ENCODE results near the gene PLET1.

PLET1 gene

DNA sequence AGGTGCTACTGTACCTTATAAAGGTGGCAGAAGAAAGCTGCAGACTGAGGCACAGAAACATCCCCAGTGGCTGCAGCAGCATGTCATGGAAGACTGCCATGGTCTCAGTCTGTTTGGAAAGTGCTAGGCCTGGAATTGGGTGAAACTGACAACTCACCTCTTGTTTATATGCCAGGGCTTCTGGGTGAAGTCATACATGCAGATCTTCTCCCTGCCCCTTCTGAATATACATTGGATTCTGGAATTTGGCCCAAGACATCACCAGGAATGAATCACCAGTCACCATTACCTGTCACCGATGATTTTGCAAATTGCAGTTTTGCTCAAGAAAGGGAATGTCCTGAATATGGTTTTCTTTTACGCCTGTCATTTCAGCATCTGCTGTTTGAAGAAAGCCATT, at the start of gene PLET1:
Gene PLET1, minus strand, starts transcription at position 371 of the 400 bp plus-strand sequence. Its CDS starts 271 bp downstream, at position 100.
- no peak for DNase-seq (ENCODE audit: low read depth, low spot score)
- H3K27ac ChIP-seq = no peak within 1 kb of the TSS
- H3K9me3 ChIP-seq (ENCODE audit: low read depth, low read length) = no peaks in the 10 kb centered on the region
- H3K36me3 ChIP-seq (ENCODE audit: insufficient read depth, low read length) = no peaks in the 10 kb centered on the region
- H3K4me3 ChIP-seq = no peak within 1 kb of the TSS
- no peak within 1 kb of the TSS for H3K9ac ChIP-seq (ENCODE audit: insufficient read length)
- no peak for TF ChIP-seq EZH2 (IDR thresholded peaks at IDR 0.05)
- TF ChIP-seq POLR2AphosphoS5 (IDR thresholded peaks at IDR 0.05; ENCODE audit: borderline replicate concordance, low read depth, low read length) = no peak
- TF ChIP-seq FOXP2 (optimal IDR thresholded peaks at IDR 0.05; ENCODE audit: control extremely low read depth, extremely low read length, insufficient read depth) = no peak

- Histone ChIP-seq H3K9ac (ENCODE audit: insufficient read length) (no peak overlapping the region), H3K27ac (no peak overlapping the region), H3K36me3 (ENCODE audit: insufficient read depth, low read length) (no peaks in the 10 kb centered on the region), H3K9me3 (ENCODE audit: low read depth, low read length) (no peaks in the 10 kb centered on the region), H3K4me3 (no peak overlapping the region)
- DNase-seq (ENCODE audit: low read depth, low spot score) = no peak
- TF ChIP-seq EZH2 (IDR thresholded peaks at IDR 0.05) (no peak), POLR2AphosphoS5 (IDR thresholded peaks at IDR 0.05; ENCODE audit: borderline replicate concordance, low read depth, low read length) (no peak)
Observed at GRCh38 chr11:112310419-112310818, 49.8 kb upstream of the PLET1 start.

DNA sequence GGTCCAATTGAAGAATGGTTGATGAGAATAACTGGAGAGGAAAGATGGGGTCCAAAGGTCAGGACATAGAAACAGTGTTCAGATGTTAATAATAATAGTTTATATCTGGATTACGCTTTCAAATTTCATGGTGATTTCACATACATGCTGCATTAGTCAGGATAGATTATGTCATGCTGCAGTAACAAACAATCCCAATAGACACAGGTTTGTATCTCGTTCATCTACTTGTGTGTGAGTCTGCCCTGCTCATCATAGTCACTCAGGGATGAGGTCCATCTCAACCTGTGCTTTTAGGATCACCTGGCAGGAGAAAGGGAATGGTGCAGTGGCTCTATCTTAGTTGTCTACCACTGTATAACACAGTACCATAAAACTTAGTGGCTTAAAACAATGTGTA, 48.0 kb upstream of the PLET1 start:
- Histone ChIP-seq H3K9ac (ENCODE audit: insufficient read length) (no peak overlapping the region), H3K4me3 (no peak overlapping the region), H3K9me3 (ENCODE audit: low read depth, low read length) (no peaks in the 10 kb centered on the region), H3K36me3 (ENCODE audit: insufficient read depth, low read length) (no peaks in the 10 kb centered on the region), H3K27ac (no peak overlapping the region)
- TF ChIP-seq FOXP2 (optimal IDR thresholded peaks at IDR 0.05; ENCODE audit: control extremely low read depth, extremely low read length, insufficient read depth) = no peak
- DNase-seq (ENCODE audit: low read depth, low spot score) = no peak

GRCh38 chr11:112307616-112308015, 47.0 kb upstream of the PLET1 start:
- Histone ChIP-seq H3K9ac (ENCODE audit: insufficient read length) (no peak overlapping the region), H3K9me3 (ENCODE audit: low read depth, low read length) (no peaks in the 10 kb centered on the region), H3K27ac (no peak overlapping the region), H3K4me3 (no peak overlapping the region), H3K36me3 (ENCODE audit: insufficient read depth, low read length) (no peaks in the 10 kb centered on the region)
- DNase-seq (ENCODE audit: low read depth, low spot score) = no peak
- TF ChIP-seq POLR2AphosphoS5 (IDR thresholded peaks at IDR 0.05; ENCODE audit: borderline replicate concordance, low read depth, low read length) (no peak), EZH2 (IDR thresholded peaks at IDR 0.05) (no peak), FOXP2 (optimal IDR thresholded peaks at IDR 0.05; ENCODE audit: control extremely low read depth, extremely low read length, insufficient read depth) (no peak)

DNA sequence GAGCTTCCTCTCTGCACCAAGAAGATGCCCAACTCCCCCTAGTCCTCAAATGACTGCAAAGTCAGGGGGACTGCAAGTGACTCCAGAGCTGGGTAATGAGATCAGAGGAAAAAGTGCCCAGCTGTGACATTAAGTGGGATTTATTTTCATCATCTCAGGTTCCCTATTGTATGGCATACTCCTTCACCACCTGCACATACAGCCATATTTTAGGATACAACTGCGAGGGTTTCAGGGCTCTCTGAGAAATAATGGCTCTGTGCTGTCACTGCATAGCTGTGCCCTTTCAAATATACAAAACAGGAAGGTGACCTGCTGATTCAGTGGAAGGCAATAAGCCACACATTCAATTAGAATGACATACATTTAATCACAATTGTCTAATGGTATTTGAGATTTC, 45.6 kb upstream of the PLET1 start:
- Histone ChIP-seq H3K9ac (ENCODE audit: insufficient read length) (no peak overlapping the region), H3K9me3 (ENCODE audit: low read depth, low read length) (no peaks in the 10 kb centered on the region), H3K36me3 (ENCODE audit: insufficient read depth, low read length) (no peaks in the 10 kb centered on the region), H3K4me3 (no peak overlapping the region), H3K27ac (no peak overlapping the region)
- TF ChIP-seq FOXP2 (optimal IDR thresholded peaks at IDR 0.05; ENCODE audit: control extremely low read depth, extremely low read length, insufficient read depth) (no peak), EZH2 (IDR thresholded peaks at IDR 0.05) (no peak), POLR2AphosphoS5 (IDR thresholded peaks at IDR 0.05; ENCODE audit: borderline replicate concordance, low read depth, low read length) (no peak)
- no peak for DNase-seq (ENCODE audit: low read depth, low spot score)

- TF ChIP-seq FOXP2 (optimal IDR thresholded peaks at IDR 0.05; ENCODE audit: control extremely low read depth, extremely low read length, insufficient read depth) = no peak
- TF ChIP-seq POLR2AphosphoS5 (IDR thresholded peaks at IDR 0.05; ENCODE audit: borderline replicate concordance, low read depth, low read length) = no peak
- no peak for TF ChIP-seq EZH2 (IDR thresholded peaks at IDR 0.05)
- Histone ChIP-seq H3K4me3 (no peak overlapping the region), H3K27ac (no peak overlapping the region), H3K36me3 (ENCODE audit: insufficient read depth, low read length) (no peaks in the 10 kb centered on the region), H3K9me3 (ENCODE audit: low read depth, low read length) (no peaks in the 10 kb centered on the region), H3K9ac (ENCODE audit: insufficient read length) (no peak overlapping the region)
- DNase-seq (ENCODE audit: low read depth, low spot score) = no peak
Observed at GRCh38 chr11:112304914-112305313, 44.3 kb upstream of the PLET1 start.

DNA sequence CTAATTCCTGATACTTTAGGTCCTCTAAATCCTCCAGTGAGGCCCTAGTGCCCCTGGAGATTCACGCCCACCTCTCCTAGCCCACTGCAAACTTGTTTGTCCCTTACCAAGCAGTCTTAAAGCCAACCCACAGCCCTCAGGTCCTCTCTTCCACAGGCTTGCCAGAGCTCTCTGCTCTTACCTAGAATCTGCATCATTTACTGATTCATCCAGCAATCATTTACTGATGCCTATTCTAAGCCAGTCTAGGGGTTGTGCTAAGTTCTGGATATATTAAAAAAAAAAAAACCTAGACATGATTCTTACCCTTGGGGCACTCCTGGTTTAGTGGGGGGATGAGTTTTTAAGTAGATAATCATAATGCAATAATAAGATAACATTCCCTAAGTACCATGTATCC, 43.0 kb upstream of the PLET1 start:
- no peak overlapping the region for H3K27ac ChIP-seq
- H3K4me3 ChIP-seq = no peak overlapping the region
- no peaks in the 10 kb centered on the region for H3K36me3 ChIP-seq (ENCODE audit: insufficient read depth, low read length)
- TF ChIP-seq EZH2 (IDR thresholded peaks at IDR 0.05) (no peak), POLR2AphosphoS5 (IDR thresholded peaks at IDR 0.05; ENCODE audit: borderline replicate concordance, low read depth, low read length) (no peak), FOXP2 (optimal IDR thresholded peaks at IDR 0.05; ENCODE audit: control extremely low read depth, extremely low read length, insufficient read depth) (no peak)
- no peaks in the 10 kb centered on the region for H3K9me3 ChIP-seq (ENCODE audit: low read depth, low read length)
- no peak for DNase-seq (ENCODE audit: low read depth, low spot score)
- no peak overlapping the region for H3K9ac ChIP-seq (ENCODE audit: insufficient read length)

- Histone ChIP-seq H3K27ac (peak overlapping the region; percentile 92), H3K9me3 (ENCODE audit: low read depth, low read length) (no peaks in the 10 kb centered on the region), H3K9ac (ENCODE audit: insufficient read length) (peak overlapping the region; percentile 67), H3K36me3 (ENCODE audit: insufficient read depth, low read length) (0 out of 2 replicates have a peak, but pooled peaks cover 6% of the 10 kb centered on the region), H3K4me3 (peak overlapping the region; percentile 50)
- TF ChIP-seq POLR2AphosphoS5 (IDR thresholded peaks at IDR 0.05; ENCODE audit: borderline replicate concordance, low read depth, low read length) = no peak
- no peak for TF ChIP-seq FOXP2 (optimal IDR thresholded peaks at IDR 0.05; ENCODE audit: control extremely low read depth, extremely low read length, insufficient read depth)
- no peak for TF ChIP-seq EZH2 (IDR thresholded peaks at IDR 0.05)
- no peak for DNase-seq (ENCODE audit: low read depth, low spot score)
Observed at GRCh38 chr11:112302226-112302868, 41.7 kb upstream of the PLET1 start.

Data from SK-N-MC (cell line).